ENCODE results near the gene PRKCE.
A peak's percentile ranks its signal among the peaks of the same experiment; 100 is the strongest.
"Not testable (repeated sequence)": the region's sequence is repeated elsewhere in the genome, so short reads cannot be mapped to it uniquely, and the experiment has no call there.

The PRKCE gene

DNA sequence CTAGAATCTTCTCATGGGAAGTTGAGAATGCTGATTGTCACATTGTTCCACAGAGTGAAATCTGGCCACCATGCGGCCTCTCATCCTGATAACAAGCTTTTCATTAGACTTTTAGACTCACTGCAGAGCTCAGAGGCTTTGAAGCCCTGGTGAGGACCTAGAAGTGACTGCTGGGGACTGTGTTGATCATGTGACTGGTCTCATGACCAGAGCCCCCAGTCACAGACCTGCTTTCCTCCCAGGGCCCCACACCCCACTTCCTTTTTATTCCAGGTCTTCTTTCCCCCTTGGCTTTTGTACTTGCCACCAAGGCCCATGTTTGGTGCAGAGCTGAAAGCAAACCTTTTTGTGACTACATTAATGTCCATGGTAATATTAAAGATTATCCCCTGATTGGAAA lies 45.2 kb downstream of the PRKCE start:
- FAIRE-seq (no peak), DNase-seq (ENCODE audit: low spot score) (no peak)

DNA sequence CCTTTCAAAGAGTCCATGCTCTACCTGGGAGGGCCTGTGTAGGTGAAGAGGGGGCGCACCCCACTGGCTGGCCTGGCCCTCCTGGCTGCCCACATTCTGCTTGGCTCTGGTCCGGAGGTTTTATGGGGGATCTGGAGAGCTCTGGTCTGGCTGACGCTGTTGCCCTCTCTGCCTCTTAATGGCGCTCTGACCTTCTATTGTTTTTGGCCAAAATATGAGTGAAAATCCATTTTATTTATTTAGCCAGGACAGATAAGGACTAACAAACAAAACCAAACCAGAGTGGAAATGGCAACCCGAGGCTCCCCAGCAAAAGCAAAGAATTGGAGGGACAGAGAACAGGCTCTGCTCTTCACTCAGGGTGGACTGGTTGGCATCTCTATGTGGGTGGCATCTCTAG lies 45.7 kb downstream of the PRKCE start:
- DNase-seq (ENCODE audit: low spot score), result no peak
- no peak for FAIRE-seq

DNA sequence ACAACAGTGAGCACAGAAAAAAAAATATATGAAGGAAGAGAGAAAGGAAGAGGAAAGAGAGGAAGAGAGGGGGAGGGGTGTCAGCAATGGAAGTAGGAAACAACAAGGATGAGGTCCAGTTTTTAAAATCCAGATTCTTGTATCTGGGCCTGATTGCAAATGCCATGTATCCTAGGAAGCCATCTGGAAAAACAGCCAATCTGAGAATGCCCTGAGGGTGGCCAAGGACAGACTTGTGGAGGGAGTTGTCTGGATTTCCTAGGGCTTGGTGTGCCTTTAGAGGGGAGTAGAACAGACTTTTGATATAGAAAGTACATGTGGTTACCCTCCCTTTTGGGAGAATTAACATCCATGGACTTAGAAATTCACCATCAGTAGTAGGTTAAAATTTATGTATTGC lies 47.1 kb downstream of the PRKCE start:
- DNase-seq (ENCODE audit: low spot score) (no peak), FAIRE-seq (no peak)

DNA sequence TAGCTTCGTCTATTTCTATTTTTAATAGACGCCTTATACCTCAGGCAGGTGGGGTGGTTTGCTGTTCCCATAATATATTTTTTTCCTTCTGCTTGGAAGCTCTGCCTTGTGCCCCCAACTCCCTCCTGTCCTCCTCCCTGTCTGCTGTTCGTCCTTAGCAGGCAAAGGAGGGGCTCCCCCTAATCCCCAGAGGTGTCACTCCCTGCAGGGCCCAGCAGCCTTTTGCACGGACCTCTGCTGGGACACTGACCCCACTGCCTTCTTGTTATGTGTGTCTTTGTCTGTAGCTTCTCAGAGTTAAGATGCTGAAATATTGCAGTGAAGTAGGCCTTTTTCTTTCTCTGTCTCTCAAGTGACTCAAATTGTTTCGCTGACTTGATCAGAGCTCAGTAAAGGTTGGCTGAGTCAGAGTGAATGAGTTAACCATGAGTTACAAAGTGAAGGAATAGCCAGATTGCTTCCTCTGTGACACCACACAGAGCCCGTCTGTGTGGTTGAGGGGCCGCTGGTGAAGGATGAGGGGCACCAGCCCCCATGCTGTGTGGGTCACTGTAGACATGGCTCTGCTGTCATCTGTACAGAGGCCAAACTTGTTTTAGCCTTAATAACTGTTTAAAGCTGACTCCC lies 47.7 kb downstream of the PRKCE start:
- FAIRE-seq, result peak; percentile 89

DNA sequence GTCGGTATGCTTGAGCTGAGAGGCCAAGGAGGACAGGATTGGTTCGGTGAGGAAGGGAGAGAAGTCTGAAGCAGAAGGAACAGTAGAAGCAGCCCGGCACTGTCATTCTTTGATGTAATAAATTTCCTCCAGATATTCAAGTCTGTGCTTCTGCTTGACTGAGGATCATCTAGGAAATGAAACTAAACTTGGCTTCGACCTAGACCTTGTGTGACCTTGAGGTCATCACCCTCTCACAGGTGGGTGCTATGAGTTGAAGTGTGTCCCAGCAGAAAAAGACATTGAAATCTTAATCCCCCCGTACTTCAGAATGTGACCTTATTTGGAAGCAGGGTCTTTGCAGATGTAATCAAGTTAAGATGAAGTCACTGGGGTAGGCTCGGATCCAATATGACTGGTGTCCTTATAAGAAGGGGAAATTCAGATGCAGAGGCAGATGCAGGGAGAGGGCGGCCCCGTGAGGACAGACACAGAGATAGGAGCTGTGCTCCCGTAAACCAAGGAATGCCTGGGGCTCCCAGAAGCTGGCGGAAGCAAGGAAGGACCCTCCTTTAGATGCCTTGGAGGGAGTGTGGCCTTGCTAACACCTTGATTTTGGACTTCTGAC lies 49.0 kb downstream of the PRKCE start:
- FAIRE-seq, result no peak
- no peak for DNase-seq (ENCODE audit: low spot score)

More for the DNA sequence above, 47.7 kb downstream of the PRKCE start:
- DNase-seq (ENCODE audit: low spot score), result peak; percentile 79

DNA sequence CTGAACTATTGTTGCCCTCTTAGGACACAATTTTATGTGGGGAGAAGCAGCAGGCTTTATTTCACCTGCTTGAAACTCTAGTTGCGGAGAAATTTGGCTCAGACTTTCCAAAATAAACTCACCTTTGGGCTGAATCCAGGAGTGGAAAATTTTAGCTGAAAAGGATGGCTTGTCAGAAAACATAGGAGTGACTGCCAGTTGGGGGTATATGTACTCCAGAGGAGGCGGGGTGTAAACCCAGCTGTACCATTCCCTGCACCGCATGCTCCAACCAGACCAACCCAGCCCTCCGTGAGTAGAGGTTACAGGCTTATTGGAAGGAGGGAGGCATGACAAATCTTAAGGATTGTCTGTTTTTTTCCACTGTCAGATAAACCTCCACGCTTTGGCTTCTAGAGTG lies 53.8 kb downstream of the PRKCE start:
- FAIRE-seq (no peak), DNase-seq (ENCODE audit: low spot score) (no peak)

DNA sequence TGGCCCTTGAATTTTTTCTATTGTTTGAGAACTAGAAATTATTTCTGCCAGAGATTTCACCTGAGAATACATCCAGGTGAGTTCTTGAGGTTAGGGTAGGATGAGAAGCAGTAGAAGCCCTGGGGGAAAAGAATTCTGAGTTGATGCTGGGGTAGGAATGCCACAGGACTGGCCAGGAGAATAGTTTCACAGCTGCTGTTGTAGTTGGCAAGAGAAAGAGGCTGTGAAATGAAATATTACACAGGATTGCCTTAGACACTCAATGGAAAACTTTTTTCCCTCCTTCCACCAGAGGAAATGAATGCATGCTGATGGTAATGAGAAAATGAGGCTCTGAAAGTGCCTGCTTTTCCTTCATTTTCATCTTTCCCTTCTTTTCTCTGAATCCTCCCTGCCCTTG lies 54.6 kb downstream of the PRKCE start:
- no peak for FAIRE-seq

DNA sequence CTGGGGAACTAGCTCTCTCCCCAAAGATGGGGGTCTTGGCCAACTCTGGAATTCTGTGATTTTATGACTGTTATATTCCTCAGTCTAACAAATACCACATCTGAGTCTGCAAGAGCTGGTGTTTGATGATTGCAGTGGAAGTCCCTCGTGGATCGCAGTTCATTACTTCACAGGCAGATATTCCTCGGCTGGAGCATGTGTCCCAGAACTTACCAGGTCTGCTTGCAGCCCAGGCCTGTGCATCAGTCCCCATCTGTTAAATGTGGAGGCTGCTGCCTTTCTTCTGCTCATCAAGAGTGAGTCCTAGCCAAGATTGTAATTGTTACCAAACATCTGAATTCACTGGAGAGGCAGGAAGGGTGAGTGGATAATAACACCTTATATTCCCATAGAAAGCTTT lies 55.5 kb downstream of the PRKCE start:
- FAIRE-seq, result no peak
- DNase-seq (ENCODE audit: low spot score), result no peak

More for the DNA sequence above, 54.6 kb downstream of the PRKCE start:
- no peak for DNase-seq (ENCODE audit: low spot score)

DNA sequence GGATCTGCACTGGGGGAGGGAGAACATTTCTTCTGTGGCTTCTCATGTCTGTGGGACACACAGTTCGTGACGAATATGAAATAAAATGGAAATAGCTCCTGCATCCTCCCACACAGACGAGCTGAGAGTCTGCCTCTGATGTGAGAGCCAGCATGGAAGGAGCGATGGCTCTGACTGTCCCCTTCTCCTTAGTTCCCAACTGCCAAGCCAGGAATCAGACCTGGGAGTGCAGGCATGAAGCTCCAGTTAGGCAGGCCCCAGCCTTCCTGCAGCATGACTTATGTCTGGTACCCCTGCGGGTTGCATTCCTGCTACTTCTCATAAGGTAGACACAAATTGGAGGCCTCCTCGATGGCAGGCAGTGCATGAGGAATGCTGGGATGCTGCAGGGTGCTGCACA lies 56.2 kb downstream of the PRKCE start:
- no peak for FAIRE-seq
- DNase-seq (ENCODE audit: low spot score), result no peak

DNA sequence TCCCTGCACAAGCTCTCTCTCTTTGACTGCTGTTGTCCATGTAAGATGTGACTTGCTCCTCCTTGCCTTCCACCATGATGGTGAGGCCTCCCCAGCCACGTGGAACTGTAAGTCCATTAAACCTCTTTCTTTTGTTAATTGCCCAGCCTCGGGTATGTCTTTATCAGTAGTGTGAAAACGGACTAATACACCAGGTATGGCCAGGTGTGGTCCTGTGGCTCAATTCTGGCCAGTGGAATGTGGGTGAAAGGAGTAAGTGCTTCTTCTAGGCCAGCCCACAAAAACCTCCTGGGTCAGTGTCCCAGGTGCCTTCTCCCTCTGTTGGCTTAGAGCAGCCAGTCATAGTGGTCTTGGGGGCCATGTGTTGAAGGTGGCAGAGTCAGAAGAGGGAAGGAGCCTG lies 57.0 kb downstream of the PRKCE start:
- FAIRE-seq, result no peak
- no peak for DNase-seq (ENCODE audit: low spot score)

DNA sequence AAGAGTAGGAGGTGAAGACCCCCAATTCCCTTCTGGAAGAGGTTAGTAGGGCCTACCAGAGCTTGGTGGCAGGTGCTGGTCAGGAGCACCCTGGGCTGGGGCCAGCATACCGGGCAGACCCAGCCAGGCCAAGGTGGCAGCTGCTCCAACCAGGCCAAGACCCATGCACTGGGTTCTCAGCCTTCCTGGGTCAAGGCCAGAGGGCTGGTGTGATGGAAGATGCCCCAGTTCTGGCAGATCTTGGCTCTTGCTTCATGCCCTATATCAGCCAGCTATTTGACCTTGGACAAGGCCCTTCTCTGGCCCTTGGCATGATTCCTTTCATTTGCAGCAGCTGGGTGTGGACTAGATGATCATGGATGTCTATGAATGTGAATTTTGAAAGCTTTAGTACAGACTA lies 57.7 kb downstream of the PRKCE start:
- FAIRE-seq (no peak), DNase-seq (ENCODE audit: low spot score) (no peak)

DNA sequence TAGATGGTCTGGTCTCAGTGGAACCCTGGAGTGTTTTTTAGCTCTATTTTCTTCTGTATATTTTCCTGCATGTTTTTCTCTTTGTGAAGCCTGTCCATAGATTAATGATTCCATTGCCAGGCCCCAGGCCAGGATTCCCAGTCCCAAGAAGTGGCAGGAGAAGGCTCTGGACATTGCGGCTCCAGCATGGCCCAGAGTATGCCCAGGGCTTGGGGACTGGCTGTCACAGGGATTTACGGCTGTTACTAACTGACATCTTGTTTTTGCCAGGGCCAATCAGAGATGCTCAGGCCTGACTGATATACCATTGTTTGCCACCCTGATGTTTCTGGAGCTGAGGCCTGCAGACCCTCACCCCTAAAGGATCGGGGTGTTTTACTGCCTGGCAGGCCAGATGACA lies 59.0 kb downstream of the PRKCE start:
- DNase-seq (ENCODE audit: low spot score) (no peak), FAIRE-seq (no peak)

DNA sequence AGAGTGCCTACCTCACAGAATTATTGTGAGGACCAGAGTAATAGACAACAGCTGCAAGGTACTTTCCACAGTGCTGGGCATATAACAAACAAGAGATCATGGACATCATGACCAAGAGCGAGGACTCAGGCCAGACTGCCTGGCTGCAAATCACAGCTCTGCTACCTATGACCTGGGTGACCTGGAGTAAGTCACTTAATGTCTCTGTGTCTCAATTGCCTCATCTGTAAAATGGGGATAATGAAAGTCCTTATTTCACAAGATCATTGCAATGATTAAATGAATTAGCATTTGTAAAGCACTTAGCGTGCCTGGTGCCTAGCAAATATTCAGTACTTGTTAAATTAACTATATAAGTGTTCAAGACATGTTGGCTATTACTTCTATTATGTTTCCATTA lies 59.7 kb downstream of the PRKCE start:
- DNase-seq (ENCODE audit: low spot score), result no peak
- FAIRE-seq, result no peak

DNA sequence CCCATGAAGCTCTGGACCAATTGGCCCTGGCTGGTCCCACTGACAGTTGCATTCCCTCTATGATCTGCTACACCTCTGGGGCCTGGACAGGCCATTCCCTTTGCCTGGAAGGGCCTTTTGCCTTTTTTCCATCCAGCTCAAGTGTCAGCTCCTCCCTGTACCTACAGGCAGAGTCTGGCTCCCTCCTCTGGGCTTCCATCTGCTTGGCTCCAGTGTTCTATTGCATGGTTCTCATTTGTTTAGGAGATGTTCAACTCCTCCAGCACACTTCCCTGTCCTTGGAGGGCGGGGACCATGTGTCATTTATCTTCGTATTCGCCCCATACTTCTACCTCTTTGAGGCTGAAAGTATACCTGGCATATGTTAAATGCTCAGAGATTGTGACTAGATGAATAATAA lies 61.1 kb downstream of the PRKCE start:
- DNase-seq (ENCODE audit: low spot score) (no peak), FAIRE-seq (no peak)

DNA sequence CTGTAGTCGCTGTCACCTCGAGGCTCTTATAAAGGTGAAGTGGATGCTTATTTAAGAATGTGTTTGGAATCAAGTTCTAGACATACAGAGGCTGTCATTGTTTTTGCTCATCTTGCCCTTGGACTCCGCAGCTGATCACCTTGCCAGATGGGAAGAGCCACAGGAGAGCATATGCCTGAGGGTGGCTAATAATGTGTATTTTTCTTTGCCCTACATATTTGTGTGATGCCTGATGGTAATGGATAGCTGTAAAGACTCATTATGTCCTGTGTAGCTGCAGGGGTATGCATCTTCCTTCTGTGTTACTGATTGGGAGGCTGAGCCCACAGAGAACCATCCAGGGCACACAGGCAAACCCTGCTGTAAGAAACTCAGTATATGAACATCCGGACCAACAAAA lies 61.7 kb downstream of the PRKCE start:
- FAIRE-seq (no peak), DNase-seq (ENCODE audit: low spot score) (no peak)

DNA sequence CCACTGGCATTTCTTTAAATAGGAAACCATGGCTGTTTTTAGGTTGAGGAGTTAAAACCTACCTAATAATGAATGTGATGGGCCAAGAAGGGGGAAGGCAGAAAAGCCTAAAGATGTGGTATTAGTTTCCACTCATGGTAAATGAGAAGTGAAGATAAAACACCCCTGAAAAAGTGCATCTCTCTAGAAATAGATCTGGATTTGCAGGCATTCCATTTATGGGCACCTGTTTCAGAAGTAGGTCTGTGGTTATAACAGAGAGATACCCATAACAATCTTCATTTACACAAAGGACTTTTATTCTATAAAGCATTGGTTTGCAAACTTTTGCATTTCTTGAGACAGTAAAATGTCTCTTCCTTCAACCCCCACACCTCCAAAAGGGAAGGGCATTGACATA lies 62.1 kb downstream of the PRKCE start:
- FAIRE-seq, result no peak

DNA sequence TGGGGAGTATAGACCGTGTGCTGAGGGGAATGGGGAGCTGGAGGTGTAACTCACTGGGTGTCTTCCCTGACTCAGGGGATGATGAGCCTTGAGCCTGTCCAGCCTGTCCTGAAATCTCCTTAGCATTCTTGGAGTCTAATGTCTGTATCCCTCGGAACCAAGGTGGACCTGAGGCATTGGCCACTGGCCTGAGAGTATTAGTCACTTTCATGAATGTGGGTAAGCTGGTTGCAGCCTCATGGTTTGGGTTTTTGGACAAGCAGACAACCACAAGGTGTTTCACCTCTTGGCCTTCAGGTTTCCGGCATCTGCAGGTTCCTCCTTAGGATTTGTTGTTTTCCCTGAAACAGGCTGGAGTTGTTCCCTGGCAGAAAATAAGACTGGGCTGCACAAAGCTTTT lies 63.2 kb downstream of the PRKCE start:
- DNase-seq (ENCODE audit: low spot score) (no peak), FAIRE-seq (no peak)

More for the DNA sequence above, 62.1 kb downstream of the PRKCE start:
- DNase-seq (ENCODE audit: low spot score), result no peak

DNA sequence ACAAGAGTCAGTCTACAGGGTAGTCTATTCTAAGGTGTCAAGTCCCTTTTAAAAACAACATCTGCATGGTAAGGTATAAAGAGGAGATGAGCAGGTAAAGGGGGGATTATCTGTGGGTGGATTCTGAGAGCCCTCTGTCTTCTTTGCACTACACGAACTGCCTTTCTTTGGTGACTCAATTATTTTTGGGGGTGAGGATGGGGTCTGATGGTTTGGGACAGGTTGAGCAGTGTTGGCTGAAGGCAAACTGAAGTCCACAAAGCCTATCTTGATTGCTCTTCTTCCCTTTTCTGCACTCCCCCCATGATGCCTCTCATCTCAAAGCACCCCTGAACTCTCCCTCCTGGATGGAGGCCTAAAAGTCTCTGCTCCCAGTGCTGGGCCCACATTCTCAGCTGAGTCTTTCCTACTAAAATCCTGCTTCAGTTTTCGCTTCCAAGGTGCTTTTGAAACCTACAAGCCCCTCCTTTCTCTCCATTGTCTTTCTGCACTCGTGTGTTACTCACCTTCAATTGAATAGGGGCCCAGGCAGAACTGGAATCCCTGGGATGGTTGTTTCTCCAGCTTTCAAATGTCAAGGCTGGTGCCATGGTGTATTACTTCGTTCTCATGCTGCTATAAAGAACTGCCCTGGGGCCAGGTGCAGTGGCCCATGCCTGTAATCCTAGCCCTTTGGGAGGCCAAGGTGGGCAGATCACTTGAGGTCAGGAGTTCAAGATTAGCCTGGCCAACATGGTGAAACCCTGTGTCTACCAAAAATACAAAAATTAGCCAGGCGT lies 64.3 kb downstream of the PRKCE start:
- FAIRE-seq (no peak), DNase-seq (ENCODE audit: low spot score) (no peak)

DNA sequence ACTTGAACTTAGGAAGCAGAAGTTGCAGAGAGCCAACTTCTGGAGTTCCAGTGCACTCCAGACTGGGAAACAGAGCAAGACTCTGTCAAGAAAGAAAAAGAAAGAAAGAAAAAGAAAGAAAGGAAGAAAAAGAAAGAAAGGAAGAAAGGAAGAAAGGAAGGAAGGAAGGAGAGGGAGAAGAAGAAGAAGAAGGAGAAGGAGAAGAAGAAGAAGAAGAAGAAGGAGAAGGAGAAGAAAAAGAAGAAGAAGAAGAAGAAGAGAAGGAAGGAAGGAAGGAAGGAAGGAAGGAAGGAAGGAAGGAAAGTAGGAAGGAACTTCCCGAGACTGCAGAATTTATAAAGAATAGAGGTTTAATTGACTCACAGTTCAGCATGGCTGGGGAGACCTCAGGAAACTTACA lies 65.0 kb downstream of the PRKCE start:
- not testable (repeated sequence) for FAIRE-seq

DNA sequence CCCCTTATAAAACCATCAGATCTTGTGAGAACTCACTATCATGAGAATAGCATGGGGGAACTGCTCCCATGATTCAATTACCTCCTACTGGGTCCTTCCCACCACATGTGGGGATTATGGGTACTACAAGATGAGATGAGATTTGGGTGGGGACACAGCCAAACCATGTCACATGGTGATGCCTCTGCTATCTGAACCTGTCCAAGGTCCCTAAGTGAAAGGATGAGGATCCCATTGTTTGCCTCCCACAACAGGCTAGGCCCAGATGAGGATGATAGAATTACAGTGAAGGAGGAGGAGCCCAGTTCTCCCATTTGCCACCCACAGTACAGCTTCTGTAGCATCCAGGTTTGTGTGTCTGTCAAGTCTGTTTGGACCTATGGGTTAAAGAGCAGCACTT lies 65.4 kb downstream of the PRKCE start:
- DNase-seq (ENCODE audit: low spot score) (no peak), FAIRE-seq (no peak)

More for the DNA sequence above, 65.0 kb downstream of the PRKCE start:
- not testable (repeated sequence) for DNase-seq (ENCODE audit: low spot score)

DNA sequence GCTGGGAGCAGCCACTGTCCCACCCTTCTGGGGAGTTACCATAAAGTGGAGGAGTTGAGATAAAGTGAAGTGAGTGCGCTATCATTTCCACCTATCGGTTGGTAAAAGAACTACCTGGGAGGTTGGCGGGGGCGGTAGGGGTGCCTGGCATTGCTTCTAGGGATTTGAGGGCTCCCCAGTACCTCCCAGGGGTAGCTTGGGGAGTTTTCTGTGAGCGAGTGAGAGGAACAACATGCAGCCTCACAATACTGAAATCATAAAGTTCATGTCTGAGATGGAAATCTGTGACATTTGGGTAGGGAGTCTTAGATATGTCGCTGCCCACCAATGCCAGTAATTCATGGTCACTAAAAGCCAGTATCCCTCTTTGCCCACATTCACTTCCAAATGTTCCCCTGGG lies 68.7 kb downstream of the PRKCE start:
- no peak for DNase-seq (ENCODE audit: low spot score)
- no peak for FAIRE-seq

DNA sequence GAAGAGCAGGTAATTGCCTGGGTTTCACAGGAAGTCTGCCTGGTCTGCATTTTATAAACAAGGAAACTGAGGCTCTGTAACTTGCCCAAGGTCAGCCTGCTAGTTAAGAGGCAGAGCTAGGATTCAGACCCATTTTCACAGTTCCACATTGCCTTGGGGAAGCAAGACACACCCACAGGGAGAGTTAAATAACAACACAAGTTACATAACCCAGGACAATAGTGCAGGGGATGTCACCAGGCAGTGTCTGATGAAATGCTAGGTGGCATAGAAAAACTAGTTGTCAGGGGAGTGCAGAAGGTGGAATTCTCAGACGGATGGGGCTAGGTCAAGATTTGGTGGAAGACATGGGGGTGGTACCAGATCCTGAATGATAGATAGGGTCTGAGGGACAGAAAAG lies 69.7 kb downstream of the PRKCE start:
- no peak for DNase-seq (ENCODE audit: low spot score)
- no peak for FAIRE-seq

DNA sequence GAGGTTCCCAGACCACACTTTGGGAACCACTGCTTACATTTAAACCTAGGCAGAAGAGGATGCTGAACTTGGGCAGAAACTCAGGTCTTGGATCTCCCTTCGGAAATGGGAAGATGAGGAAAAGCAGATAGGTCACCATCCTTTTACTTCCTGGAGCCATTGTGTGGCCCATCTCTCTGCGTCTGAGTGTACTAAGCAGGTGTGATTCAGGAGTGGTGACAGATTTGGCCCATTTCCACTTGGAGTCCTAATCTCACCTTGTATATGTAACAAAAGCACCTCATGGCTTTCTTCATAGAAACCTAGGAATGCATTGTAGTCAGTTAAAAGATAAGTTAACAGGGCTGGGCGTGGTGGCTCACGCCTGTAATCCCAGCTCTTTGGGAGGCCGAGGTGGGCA lies 71.0 kb downstream of the PRKCE start:
- no peak for FAIRE-seq

More for the DNA sequence above, 71.0 kb downstream of the PRKCE start:
- no peak for DNase-seq (ENCODE audit: low spot score)
